Neural crest cell (in vitro differentiated cells): ENCODE results near the gene SLC35G2. TPM values are rescaled to one million over a fixed set of nuclear protein-coding genes. Genes with fewer than 3 reads are reported as not detected.
"Not testable (repeated sequence)": the region's sequence is repeated elsewhere in the genome, so short reads cannot be mapped to it uniquely, and the experiment has no call there.

Experiments used
- DNase-seq: peaks from one replicate; pipeline ENCODE4 v3.0.0; 2021; ENCODE audit warnings: low read depth, mixed read lengths, low spot score
- H3K27ac Mint-ChIP-seq: one replicate; pipeline ENCODE4 v1.8.0; 2021; ENCODE audit warnings: mild to moderate bottlenecking, mixed read lengths; ENCODE audit not compliant: unreplicated experiment
- H3K27me3 Mint-ChIP-seq: 2 replicates; pipeline ENCODE4 v1.8.0; 2021; ENCODE audit warnings: low read depth, mild to moderate bottlenecking, mixed read lengths
- H3K36me3 Mint-ChIP-seq: 2 replicates; pipeline ENCODE4 v1.8.0; 2021; ENCODE audit warnings: low read depth, mild to moderate bottlenecking, mixed read lengths
- H3K4me1 Mint-ChIP-seq: 2 replicates; pipeline ENCODE4 v1.8.0; 2021; ENCODE audit warnings: mixed read lengths
- H3K4me3 Mint-ChIP-seq: one replicate; pipeline ENCODE4 v1.8.0; 2021; ENCODE audit warnings: mild to moderate bottlenecking, mixed read lengths
- H3K9me3 Mint-ChIP-seq: 2 replicates; pipeline ENCODE4 v1.8.0; 2021; ENCODE audit warnings: mixed read lengths
- total RNA-seq: library from RNA; stranded (reverse); gene quantifications from 2 replicates; pipeline ENCODE4 v1.2.1, GENCODE V29; 2021
- TF ChIP-seq, protein P1 (sequence below): fragments of 200-600 bp; sonication (generic); conservative IDR thresholded peaks from 2 replicates; pipeline ENCODE4 v1.5.0; 2021; ENCODE audit warnings: antibody characterized with exemption, mild to moderate bottlenecking

Gene SLC35G2
- total RNA-seq, 1 donor from 2014 or later = 6.0 TPM

- Mint-ChIP-seq H3K27me3 (no peaks in the 10 kb centered on the region), H3K36me3 (no peaks in the 10 kb centered on the region), H3K4me3 (no peak overlapping the region), H3K4me1 (peaks cover 42% of the 10 kb centered on the region), H3K9me3 (no peaks in the 10 kb centered on the region), H3K27ac (peak overlapping the region; percentile 51)
- TF ChIP-seq, protein P1, sequence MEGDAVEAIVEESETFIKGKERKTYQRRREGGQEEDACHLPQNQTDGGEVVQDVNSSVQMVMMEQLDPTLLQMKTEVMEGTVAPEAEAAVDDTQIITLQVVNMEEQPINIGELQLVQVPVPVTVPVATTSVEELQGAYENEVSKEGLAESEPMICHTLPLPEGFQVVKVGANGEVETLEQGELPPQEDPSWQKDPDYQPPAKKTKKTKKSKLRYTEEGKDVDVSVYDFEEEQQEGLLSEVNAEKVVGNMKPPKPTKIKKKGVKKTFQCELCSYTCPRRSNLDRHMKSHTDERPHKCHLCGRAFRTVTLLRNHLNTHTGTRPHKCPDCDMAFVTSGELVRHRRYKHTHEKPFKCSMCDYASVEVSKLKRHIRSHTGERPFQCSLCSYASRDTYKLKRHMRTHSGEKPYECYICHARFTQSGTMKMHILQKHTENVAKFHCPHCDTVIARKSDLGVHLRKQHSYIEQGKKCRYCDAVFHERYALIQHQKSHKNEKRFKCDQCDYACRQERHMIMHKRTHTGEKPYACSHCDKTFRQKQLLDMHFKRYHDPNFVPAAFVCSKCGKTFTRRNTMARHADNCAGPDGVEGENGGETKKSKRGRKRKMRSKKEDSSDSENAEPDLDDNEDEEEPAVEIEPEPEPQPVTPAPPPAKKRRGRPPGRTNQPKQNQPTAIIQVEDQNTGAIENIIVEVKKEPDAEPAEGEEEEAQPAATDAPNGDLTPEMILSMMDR = no peak
- DNase-seq = no peak
Observed at GRCh38 chr3:136787349-136787748, 31.6 kb upstream of the SLC35G2 start.

DNA sequence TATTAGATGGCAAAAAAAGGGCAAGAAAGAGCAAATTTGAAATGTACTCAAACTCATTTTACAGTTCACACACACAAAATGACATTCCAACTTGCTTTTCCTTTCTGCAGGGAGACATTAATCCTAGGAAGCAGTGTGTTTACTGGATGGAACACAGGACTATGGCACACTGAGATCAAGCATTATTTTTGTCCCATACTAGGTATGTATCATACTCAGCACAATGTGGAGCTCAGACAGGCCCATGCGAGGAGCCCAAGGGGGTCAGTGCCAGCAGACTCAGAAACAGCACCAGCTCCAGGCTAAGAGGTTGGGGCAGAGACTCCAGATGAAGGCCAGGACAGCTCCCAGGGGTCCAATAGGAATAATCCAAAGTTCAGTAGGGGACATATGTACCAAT lies 30.8 kb upstream of the SLC35G2 start:
- Mint-ChIP-seq H3K4me3 (no peak overlapping the region), H3K9me3 (no peaks in the 10 kb centered on the region), H3K27ac (no peak overlapping the region), H3K4me1 (peaks cover 51% of the 10 kb centered on the region), H3K36me3 (no peaks in the 10 kb centered on the region), H3K27me3 (no peaks in the 10 kb centered on the region)
- TF ChIP-seq, protein P1 = no peak
- no peak for DNase-seq

DNA sequence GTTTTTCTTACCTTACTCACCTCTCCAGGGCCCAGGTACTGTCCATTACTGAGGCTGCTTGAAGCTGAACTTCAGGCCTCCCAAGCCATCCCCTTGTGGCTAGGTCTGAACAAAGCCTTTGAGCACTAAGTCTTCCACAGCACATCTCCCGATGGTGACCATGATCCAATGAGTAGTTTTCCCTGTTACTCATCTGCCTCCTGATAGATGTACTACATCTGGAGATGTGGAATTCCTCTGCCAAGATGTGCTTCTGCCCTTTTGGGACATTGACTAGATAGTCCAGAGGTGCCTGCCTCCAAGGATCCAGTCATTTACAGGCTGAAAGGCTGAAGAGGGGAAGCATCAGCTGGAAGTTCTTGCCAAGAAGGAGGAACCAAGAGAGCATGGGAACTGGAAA lies 28.9 kb upstream of the SLC35G2 start:
- Mint-ChIP-seq H3K27ac (no peak overlapping the region), H3K4me1 (peaks cover 53% of the 10 kb centered on the region), H3K9me3 (no peaks in the 10 kb centered on the region), H3K4me3 (no peak overlapping the region), H3K27me3 (no peaks in the 10 kb centered on the region), H3K36me3 (no peaks in the 10 kb centered on the region)
- TF ChIP-seq, protein P1 = no peak
- no peak for DNase-seq

DNA sequence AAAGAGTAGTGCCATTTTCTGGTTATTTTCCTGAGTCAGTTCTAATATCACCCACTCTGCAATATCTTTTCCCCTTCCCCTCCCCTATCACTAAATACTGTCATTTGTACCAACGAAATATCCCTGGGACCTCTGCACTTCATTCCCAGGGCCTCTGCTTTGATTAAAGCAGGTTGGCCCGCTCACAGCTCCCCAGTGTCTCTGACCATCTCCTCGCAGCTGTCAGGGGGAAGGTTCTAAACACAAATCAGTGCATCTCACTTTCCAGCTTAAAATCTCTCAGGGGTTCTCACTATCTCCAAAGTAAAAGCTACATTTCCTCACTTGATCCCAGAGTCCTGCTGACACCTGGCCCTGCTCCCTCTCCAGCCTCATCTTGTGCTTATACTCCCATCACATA lies 28.1 kb upstream of the SLC35G2 start:
- Mint-ChIP-seq H3K36me3 (no peaks in the 10 kb centered on the region), H3K4me3 (no peak overlapping the region), H3K27ac (no peak overlapping the region), H3K4me1 (peaks cover 53% of the 10 kb centered on the region), H3K9me3 (no peaks in the 10 kb centered on the region), H3K27me3 (no peaks in the 10 kb centered on the region)
- TF ChIP-seq, protein P1 = no peak
- DNase-seq = no peak

GRCh38 chr3:136792556-136793330 lies 26.2 kb upstream of the SLC35G2 start:
- Mint-ChIP-seq H3K4me1 (peaks cover 38% of the 10 kb centered on the region), H3K36me3 (no peaks in the 10 kb centered on the region), H3K27me3 (no peaks in the 10 kb centered on the region), H3K27ac (peak overlapping the region; percentile 87), H3K4me3 (no peak overlapping the region), H3K9me3 (no peaks in the 10 kb centered on the region)
- DNase-seq = peak; percentile 8
- TF ChIP-seq, protein P1 = no peak

GRCh38 chr3:136801146-136801545 lies 17.8 kb upstream of the SLC35G2 start:
- not testable (repeated sequence) for H3K36me3 Mint-ChIP-seq, DNase-seq, H3K27ac Mint-ChIP-seq, H3K9me3 Mint-ChIP-seq, H3K4me3 Mint-ChIP-seq, H3K27me3 Mint-ChIP-seq
- H3K4me1 Mint-ChIP-seq = peaks cover 24% of the 10 kb centered on the region
